GM18519 (cell line): Measurements from ENCODE around the gene ANGPTL4.

Experiments used
- ATAC-seq: cut with Tn5 transposase; IDR thresholded peaks from one replicate; pipeline ENCODE4 v1.9.1; 2021; ENCODE audit warnings: mild to moderate bottlenecking, moderate library complexity; ENCODE audit not compliant: unreplicated experiment, low FRiP score

The ANGPTL4 gene

GRCh38 chr19:8412783-8413628 lies 49.1 kb downstream of the ANGPTL4 start, which contains the start of gene MARCHF2:
MARCHF2 (plus strand) TSS chr19:8413305; CDS start chr19:8421841, 8,536 bp downstream.
- ATAC-seq: peak; percentile 98

DNA sequence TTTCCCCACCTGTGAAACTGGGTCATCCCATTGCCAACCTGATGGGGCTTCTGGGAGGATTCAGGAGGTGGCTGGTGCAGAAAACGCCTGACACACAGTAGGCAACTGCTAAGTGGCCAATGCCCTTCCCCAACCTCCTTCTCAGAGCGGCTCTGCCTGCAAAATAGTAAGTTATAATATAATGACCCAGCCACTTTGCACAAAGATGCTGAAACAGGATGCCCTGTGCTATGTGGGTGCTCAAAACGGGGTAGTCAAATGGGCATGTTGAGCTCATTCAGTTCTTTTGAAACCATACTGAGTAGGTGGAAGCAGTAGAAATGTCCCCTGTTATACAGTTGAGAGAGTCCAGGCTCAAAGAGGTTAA lies 49.7 kb downstream of the ANGPTL4 start:
- no peak for ATAC-seq

- ATAC-seq: no peak
Measured at GRCh38 chr19:8416796-8417195, 52.8 kb downstream of the ANGPTL4 start.

GRCh38 chr19:8421484-8422461 lies 57.8 kb downstream of the ANGPTL4 start:
- ATAC-seq: no peak

DNA sequence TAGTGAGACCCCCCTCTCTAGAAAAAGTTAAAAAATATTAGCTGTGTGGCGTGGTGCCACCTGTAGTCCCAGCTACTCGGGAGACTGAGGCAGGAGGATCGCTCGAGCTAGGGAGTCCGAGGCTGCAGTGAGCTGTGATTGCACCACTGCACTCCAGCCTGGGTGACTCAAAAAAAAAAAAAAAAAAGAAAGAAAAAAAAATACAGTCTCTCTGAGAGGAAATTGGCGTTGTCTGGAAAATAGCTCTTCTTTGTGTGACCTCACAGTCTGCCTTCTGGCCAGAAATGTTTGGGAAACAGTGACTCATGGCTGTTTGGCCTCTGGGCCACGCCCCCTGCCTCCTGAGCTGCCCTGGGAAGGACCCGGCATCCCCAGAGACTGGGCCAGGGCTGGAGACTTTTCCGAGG lies 59.9 kb downstream of the ANGPTL4 start:
- no peak for ATAC-seq
